Mesenchymal stem cell (in vitro differentiated cells and primary cell): ENCODE data around the gene DTNBP1.

Experiments used
- DNase-seq: peaks from one replicate; pipeline ENCODE4 v3.0.0-alpha.2; 2013
- H2AFZ ChIP-seq: one replicate; pipeline ENCODE4 v1.6.1; 2013; ENCODE audit warnings: low read depth, mild to moderate bottlenecking, control low read depth, inconsistent platforms, low read length, moderate library complexity
- H2AK5ac ChIP-seq: 2 replicates; pipeline ENCODE4 v1.6.1; 2013; ENCODE audit warnings: low read length, moderate library complexity, mild to moderate bottlenecking, inconsistent platforms; ENCODE audit not compliant: severe bottlenecking
- H2BK120ac ChIP-seq: one replicate; pipeline ENCODE4 v1.6.1; 2013; ENCODE audit warnings: low read depth, mild to moderate bottlenecking, inconsistent platforms, low read length, moderate library complexity
- H2BK12ac ChIP-seq, 2 experiments: one replicate each; pipeline ENCODE4 v1.6.1; 2013; ENCODE audit warnings: inconsistent platforms in 2 of 2, low read length in 2 of 2, mild to moderate bottlenecking in 2 of 2, moderate library complexity in 2 of 2, control low read depth in 1 of 2
- H2BK15ac ChIP-seq: one replicate; pipeline ENCODE4 v1.6.1; 2013; ENCODE audit warnings: mild to moderate bottlenecking, low read depth, inconsistent platforms; ENCODE audit not compliant: poor library complexity, severe bottlenecking
- H2BK5ac ChIP-seq: 2 replicates; pipeline ENCODE4 v1.6.1; 2013; ENCODE audit warnings: low read depth, mild to moderate bottlenecking, low read length, control low read depth, inconsistent platforms; ENCODE audit not compliant: poor library complexity, severe bottlenecking
- H3K14ac ChIP-seq, 2 experiments: one replicate each; pipeline ENCODE4 v1.6.1; 2013; ENCODE audit warnings: inconsistent platforms in 2 of 2, low read length in 2 of 2, control low read depth in 1 of 2, mild to moderate bottlenecking in 1 of 2, moderate library complexity in 1 of 2
- H3K18ac ChIP-seq, 2 experiments: one replicate each; pipeline ENCODE4 v1.6.1; 2013; ENCODE audit warnings: inconsistent platforms in 2 of 2, low read length in 2 of 2, control low read depth in 1 of 2, low read depth in 1 of 2, mild to moderate bottlenecking in 1 of 2
- H3K23ac ChIP-seq, 2 experiments: one replicate each; pipeline ENCODE4 v1.6.1; 2013; ENCODE audit warnings: inconsistent platforms in 2 of 2, low read length in 2 of 2, mild to moderate bottlenecking in 2 of 2, moderate library complexity in 2 of 2, control low read depth in 1 of 2
- H3K27ac ChIP-seq: 2 replicates; pipeline ENCODE4 v1.5.1; 2013; ENCODE audit warnings: mild to moderate bottlenecking, moderate library complexity, low read length, control low read depth, inconsistent platforms; ENCODE audit not compliant: poor library complexity, severe bottlenecking
- H3K27me3 ChIP-seq, 2 experiments: 2 replicates each; pipeline versions ENCODE4 v1.6.1 to v1.7.0; 2013; ENCODE audit warnings: low read length in 2 of 2, mild to moderate bottlenecking in 2 of 2, moderate library complexity in 2 of 2, control low read depth in 1 of 2, inconsistent platforms in 1 of 2; ENCODE audit not compliant: control insufficient read depth in 1 of 2, insufficient read depth in 1 of 2
- H3K36me3 ChIP-seq, 2 experiments: 2 replicates each; pipeline versions ENCODE4 v1.6.1 to v1.7.0; 2013; ENCODE audit warnings: low read length in 2 of 2, control low read depth in 1 of 2, inconsistent platforms in 1 of 2, low read depth in 1 of 2, mild to moderate bottlenecking in 1 of 2; ENCODE audit not compliant: insufficient read depth in 2 of 2, control insufficient read depth in 1 of 2
- H3K4ac ChIP-seq, 2 experiments: one replicate each; pipeline ENCODE4 v1.6.1; 2013; ENCODE audit warnings: inconsistent platforms in 2 of 2, low read length in 2 of 2, mild to moderate bottlenecking in 2 of 2, moderate library complexity in 2 of 2, control low read depth in 1 of 2, low read depth in 1 of 2
- H3K4me1 ChIP-seq: 2 replicates; pipeline ENCODE4 v1.6.1; 2013; ENCODE audit warnings: low read depth, low read length, control low read depth; ENCODE audit not compliant: control insufficient read depth, insufficient read depth
- H3K4me2 ChIP-seq: 2 replicates; pipeline ENCODE4 v1.6.1; 2013; ENCODE audit warnings: low read length, mild to moderate bottlenecking, inconsistent platforms; ENCODE audit not compliant: poor library complexity, severe bottlenecking
- H3K4me3 ChIP-seq, 2 experiments: 2 replicates each; pipeline versions ENCODE4 v1.5.1 to v1.7.0; 2013; ENCODE audit warnings: low read length in 2 of 2, mild to moderate bottlenecking in 2 of 2, control low read depth in 1 of 2, low read depth in 1 of 2; ENCODE audit not compliant: insufficient read depth in 1 of 2
- H3K79me1 ChIP-seq: replicated peaks from 2 replicates; pipeline ENCODE4 v1.6.1; 2013; ENCODE audit warnings: mild to moderate bottlenecking, control low read depth, low read length, inconsistent platforms; ENCODE audit not compliant: poor library complexity, severe bottlenecking
- H3K9ac ChIP-seq: 2 replicates; pipeline ENCODE4 v1.7.0; 2013; ENCODE audit warnings: mild to moderate bottlenecking, low read length, moderate library complexity
- H3K9me3 ChIP-seq: 2 replicates; pipeline ENCODE4 v1.7.0; 2013; ENCODE audit warnings: mild to moderate bottlenecking, low read length; ENCODE audit not compliant: control insufficient read depth
- H4K8ac ChIP-seq: one replicate; pipeline ENCODE4 v1.6.1; 2013; ENCODE audit warnings: inconsistent platforms, mild to moderate bottlenecking, low read length, moderate library complexity
- H4K91ac ChIP-seq: one replicate; pipeline ENCODE4 v1.6.1; 2013; ENCODE audit warnings: mild to moderate bottlenecking, low read length, inconsistent platforms
- WGBS: methylation state at CpG from one replicate; pipeline ENCODE4 v1.1.7; 2013; ENCODE audit warnings: mixed read lengths; 5-methylcytosine and 5-hydroxymethylcytosine counted together

DTNBP1 gene

GRCh38 chr6:15575357-15576033 lies 87.3 kb downstream of the DTNBP1 start:
- no peak overlapping the region for H3K4me3 ChIP-seq
- 97% methylated on average over 5 of the region's 5 CpGs for WGBS
- H2AFZ ChIP-seq, result no peak overlapping the region
- no peak overlapping the region for H2AK5ac ChIP-seq
- no peaks in the 10 kb centered on the region for H3K36me3 ChIP-seq
- no peaks in the 10 kb centered on the region for H3K27me3 ChIP-seq
- H2BK5ac ChIP-seq, result no peak overlapping the region
- no peak overlapping the region for H3K4ac ChIP-seq
- no peak overlapping the region for H3K4me2 ChIP-seq
- H3K23ac ChIP-seq, result no peak overlapping the region
- H3K27ac ChIP-seq, result no peak overlapping the region
- no peak overlapping the region for H2BK15ac ChIP-seq
- H4K91ac ChIP-seq, result no peak overlapping the region
- H4K8ac ChIP-seq, result no peak overlapping the region
- DNase-seq, result no peak
- H3K9me3 ChIP-seq, result no peaks in the 10 kb centered on the region
- H2BK120ac ChIP-seq, result no peak overlapping the region
- H3K9ac ChIP-seq, result no peak overlapping the region
- H3K14ac ChIP-seq, result no peak overlapping the region
- H3K4me1 ChIP-seq, result peaks cover 5% of the 10 kb centered on the region
- H2BK12ac ChIP-seq, result no peak overlapping the region
- H3K18ac ChIP-seq, result no peak overlapping the region
- peaks cover 23% of the 10 kb centered on the region for H3K79me1 ChIP-seq

- 69% methylated on average over 2 of the region's 3 CpGs for WGBS
Observed at GRCh38 chr6:15574486-15574885, 88.3 kb downstream of the DTNBP1 start.

GRCh38 chr6:15574023-15574422 lies 88.8 kb downstream of the DTNBP1 start:
- Histone ChIP-seq H3K4ac (no peak overlapping the region), H2BK15ac (no peak overlapping the region), H3K14ac (peak overlapping the region in 1 of 2 experiments; percentile 32), H2BK12ac (peak overlapping the region in 1 of 2 experiments; percentile 42), H2BK120ac (no peak overlapping the region), H4K91ac (no peak overlapping the region), H3K9me3 (no peaks in the 10 kb centered on the region), H3K36me3 (no peaks in the 10 kb centered on the region), H3K9ac (no peak overlapping the region), H2AK5ac (no peak overlapping the region), H3K27ac (peak overlapping the region; percentile 21), H3K4me2 (peak overlapping the region; percentile 38), H4K8ac (no peak overlapping the region), H2BK5ac (no peak overlapping the region), H3K27me3 (no peaks in the 10 kb centered on the region), H3K4me1 (peaks cover 5% of the 10 kb centered on the region), H3K79me1 (peaks cover 29% of the 10 kb centered on the region), H3K4me3 (no peak overlapping the region), H3K18ac (peak overlapping the region in 1 of 2 experiments; percentile 24), H2AFZ (no peak overlapping the region), H3K23ac (no peak overlapping the region)
- WGBS, result 94% methylated on average over 4 of the region's 4 CpGs
- no peak for DNase-seq

More at GRCh38 chr6:15574486-15574885, 88.3 kb downstream of the DTNBP1 start:
- Histone ChIP-seq H3K4ac (no peak overlapping the region), H3K14ac (no peak overlapping the region), H2AK5ac (no peak overlapping the region), H3K23ac (no peak overlapping the region), H2BK15ac (no peak overlapping the region), H2BK5ac (no peak overlapping the region), H2AFZ (no peak overlapping the region), H2BK120ac (no peak overlapping the region), H3K9me3 (no peaks in the 10 kb centered on the region), H3K9ac (no peak overlapping the region), H3K36me3 (no peaks in the 10 kb centered on the region), H3K18ac (peak overlapping the region in 1 of 2 experiments; percentile 24), H3K79me1 (peaks cover 28% of the 10 kb centered on the region), H3K27me3 (no peaks in the 10 kb centered on the region), H3K4me2 (peak overlapping the region; percentile 38), H2BK12ac (no peak overlapping the region), H4K91ac (no peak overlapping the region), H3K4me3 (no peak overlapping the region), H4K8ac (no peak overlapping the region), H3K27ac (peak overlapping the region; percentile 21), H3K4me1 (peaks cover 5% of the 10 kb centered on the region)
- no peak for DNase-seq

- Histone ChIP-seq H3K4me2 (no peak overlapping the region), H3K4me3 (no peak overlapping the region), H4K91ac (no peak overlapping the region), H3K4me1 (peaks cover 5% of the 10 kb centered on the region), H2BK5ac (no peak overlapping the region), H2BK12ac (no peak overlapping the region), H3K18ac (no peak overlapping the region), H2BK120ac (no peak overlapping the region), H2AK5ac (no peak overlapping the region), H3K4ac (no peak overlapping the region), H3K36me3 (no peaks in the 10 kb centered on the region), H3K27ac (no peak overlapping the region), H3K9ac (no peak overlapping the region), H3K27me3 (no peaks in the 10 kb centered on the region), H3K23ac (no peak overlapping the region), H2BK15ac (no peak overlapping the region), H3K14ac (no peak overlapping the region), H2AFZ (no peak overlapping the region), H3K9me3 (no peaks in the 10 kb centered on the region), H3K79me1 (peaks cover 30% of the 10 kb centered on the region), H4K8ac (no peak overlapping the region)
- DNase-seq, result no peak
- 88% methylated on average over 4 of the region's 4 CpGs for WGBS
Observed at GRCh38 chr6:15573384-15573783, 89.4 kb downstream of the DTNBP1 start.
